DOHH2 (cell line): ENCODE results near the gene ZNF280C.

Experiments used
- H3F3A ChIP-seq: fragments of 200-600 bp; sonication (generic), shearing (Covaris generic); 2 replicates; pipeline ENCODE4 v1.6.0; 2016; ENCODE audit warnings: antibody characterized with exemption, mild to moderate bottlenecking; ENCODE audit not compliant: control insufficient read depth, insufficient read depth
- H3K27ac ChIP-seq: fragments of 200-600 bp; sonication (generic); 2 replicates; pipeline ENCODE4 v1.5.1; 2014; ENCODE audit warnings: low read depth, mild to moderate bottlenecking, low read length, moderate library complexity
- H3K27me3 ChIP-seq: fragments of 200-600 bp; sonication (generic); 2 replicates; pipeline ENCODE4 v1.6.1; 2014; ENCODE audit warnings: mild to moderate bottlenecking, low read length, mixed read lengths; ENCODE audit not compliant: control insufficient read depth
- H3K36me3 ChIP-seq: fragments of 200-600 bp; sonication (generic); 2 replicates; pipeline ENCODE4 v1.6.1; 2014; ENCODE audit warnings: mild to moderate bottlenecking, low read length, moderate library complexity, mixed read lengths; ENCODE audit not compliant: control insufficient read depth
- H3K4me1 ChIP-seq: fragments of 200-600 bp; sonication (generic); 2 replicates; pipeline ENCODE4 v1.6.1; 2014; ENCODE audit warnings: mild to moderate bottlenecking, low read length, mixed read lengths; ENCODE audit not compliant: control insufficient read depth
- H3K4me2 ChIP-seq: fragments of 200-600 bp; sonication (generic); 2 replicates; pipeline ENCODE4 v1.6.0; 2014; ENCODE audit warnings: mild to moderate bottlenecking, low read length, moderate library complexity
- H3K4me3 ChIP-seq: fragments of 200-600 bp; sonication (generic); 2 replicates; pipeline ENCODE4 v1.5.1; 2014; ENCODE audit warnings: mild to moderate bottlenecking, low read length, mixed read lengths
- H3K79me2 ChIP-seq: fragments of 200-600 bp; sonication (generic); 2 replicates; pipeline ENCODE4 v1.6.1; 2014; ENCODE audit warnings: mild to moderate bottlenecking, low read length, mixed read lengths; ENCODE audit not compliant: control insufficient read depth
- H3K9me2 ChIP-seq: fragments of 200-600 bp; sonication (generic); replicated peaks from 2 replicates; pipeline ENCODE4 v1.6.1; 2014; ENCODE audit warnings: mild to moderate bottlenecking, low read length, mixed read lengths; ENCODE audit not compliant: control insufficient read depth
- H3K9me3 ChIP-seq: fragments of 200-600 bp; sonication (generic); 2 replicates; pipeline ENCODE4 v1.6.1; 2014; ENCODE audit warnings: antibody characterized with exemption, low read length, mixed read lengths; ENCODE audit not compliant: control insufficient read depth, insufficient read depth
- H4K20me1 ChIP-seq: fragments of 200-600 bp; sonication (generic); 2 replicates; pipeline ENCODE4 v1.6.0; 2014; ENCODE audit warnings: low read depth, mild to moderate bottlenecking, antibody characterized with exemption, low read length, moderate library complexity; ENCODE audit not compliant: control insufficient read depth, insufficient read depth
- CTCF ChIP-seq: fragments of 200-600 bp; sonication (generic); IDR thresholded peaks from one replicate; pipeline ENCODE4 v1.5.1; 2014; ENCODE audit warnings: antibody characterized with exemption, mild to moderate bottlenecking, low read depth, low read length; ENCODE audit not compliant: poor library complexity, severe bottlenecking
- EZH2phosphoT487 ChIP-seq: fragments of 200-600 bp; sonication (generic); IDR thresholded peaks from 2 replicates; pipeline ENCODE4 v1.6.1; 2017; ENCODE audit warnings: borderline replicate concordance, mild to moderate bottlenecking, antibody characterized with exemption, low read length, moderate library complexity, mixed read lengths

The ZNF280C gene

GRCh38 chrX:130296743-130297142 is 28.0 kb upstream of the ZNF280C start:
- Histone ChIP-seq H4K20me1 (no peaks in the 10 kb centered on the region), H3K27me3 (no peaks in the 10 kb centered on the region; the same call in 1 of the 2 replicates), H3K4me3 (no peak overlapping the region), H3K27ac (no peak overlapping the region), H3K9me3 (no peaks in the 10 kb centered on the region), H3K79me2 (no peaks in the 10 kb centered on the region), H3K4me2 (no peak overlapping the region), H3K9me2 (no peaks in the 10 kb centered on the region), H3K4me1 (no peaks in the 10 kb centered on the region), H3F3A (no peaks in the 10 kb centered on the region), H3K36me3 (no peaks in the 10 kb centered on the region)
- TF ChIP-seq EZH2phosphoT487 = no peak

- H3K9me2 ChIP-seq = no peaks in the 10 kb centered on the region
- no peaks in the 10 kb centered on the region; the same call in 1 of the 2 replicates for H3K27me3 ChIP-seq
- no peak overlapping the region for H3K4me2 ChIP-seq
- no peak overlapping the region for H3K27ac ChIP-seq
- H3K79me2 ChIP-seq = no peaks in the 10 kb centered on the region
- no peak overlapping the region for H3K4me3 ChIP-seq
- H3K36me3 ChIP-seq = no peaks in the 10 kb centered on the region
- no peaks in the 10 kb centered on the region for H3F3A ChIP-seq
- no peaks in the 10 kb centered on the region for H3K4me1 ChIP-seq
- no peaks in the 10 kb centered on the region for H3K9me3 ChIP-seq
- TF ChIP-seq CTCF (no peak), EZH2phosphoT487 (no peak)
- H4K20me1 ChIP-seq = no peaks in the 10 kb centered on the region
Observed at GRCh38 chrX:130296297-130296678, 27.6 kb upstream of the ZNF280C start.

GRCh38 chrX:130295519-130296296 is 27.0 kb upstream of the ZNF280C start:
- Histone ChIP-seq H3K4me3 (no peak overlapping the region), H3K27me3 (no peaks in the 10 kb centered on the region; the same call in 1 of the 2 replicates), H3K4me1 (no peaks in the 10 kb centered on the region), H3K27ac (no peak overlapping the region), H3K36me3 (no peaks in the 10 kb centered on the region), H3K9me2 (no peaks in the 10 kb centered on the region), H3K79me2 (no peaks in the 10 kb centered on the region), H3F3A (no peaks in the 10 kb centered on the region), H3K4me2 (no peak overlapping the region), H4K20me1 (no peaks in the 10 kb centered on the region), H3K9me3 (no peaks in the 10 kb centered on the region)
- no peak for TF ChIP-seq CTCF
- TF ChIP-seq EZH2phosphoT487 = no peak

GRCh38 chrX:130287071-130287770 is 18.5 kb upstream of the ZNF280C start:
- H3K9me2 ChIP-seq = no peaks in the 10 kb centered on the region
- TF ChIP-seq CTCF (no peak), EZH2phosphoT487 (no peak)
- H3K4me3 ChIP-seq = no peak overlapping the region
- no peak overlapping the region for H3K4me2 ChIP-seq
- no peaks in the 10 kb centered on the region for H3K9me3 ChIP-seq
- no peaks in the 10 kb centered on the region for H3K79me2 ChIP-seq
- H3K27ac ChIP-seq = no peak overlapping the region
- no peaks in the 10 kb centered on the region for H3K27me3 ChIP-seq
- H3F3A ChIP-seq = no peaks in the 10 kb centered on the region
- no peaks in the 10 kb centered on the region for H3K36me3 ChIP-seq
- no peaks in the 10 kb centered on the region for H3K4me1 ChIP-seq
- H4K20me1 ChIP-seq = no peaks in the 10 kb centered on the region
